Dedifferentiated amniotic fluid mesenchymal stem cell (primary cell): ENCODE data around the gene ST8SIA4.

ENCODE experiments used
- DNase-seq: peaks from one replicate; pipeline ENCODE4 v3.0.0-alpha.2; 2016; ENCODE audit errors: extremely low spot score

ST8SIA4 gene

GRCh38 chr5:100779669-100780375 lies 123.3 kb downstream of the ST8SIA4 start:
- no peak for DNase-seq

- DNase-seq = peak; percentile 65
Measured at GRCh38 chr5:100777680-100778300, 125.3 kb downstream of the ST8SIA4 start.

- no peak for DNase-seq
Measured at GRCh38 chr5:100775533-100775855, 127.6 kb downstream of the ST8SIA4 start.

GRCh38 chr5:100772548-100772947 lies 130.5 kb downstream of the ST8SIA4 start:
- no peak for DNase-seq

- no peak for DNase-seq
Measured at GRCh38 chr5:100772006-100772405, 131.1 kb downstream of the ST8SIA4 start.

- no peak for DNase-seq
Measured at GRCh38 chr5:100771181-100771580, 131.9 kb downstream of the ST8SIA4 start.

- DNase-seq = no peak
Measured at GRCh38 chr5:100768221-100768620, 134.9 kb downstream of the ST8SIA4 start.

- no peak for DNase-seq
Measured at GRCh38 chr5:100762995-100763394, 140.1 kb downstream of the ST8SIA4 start.

GRCh38 chr5:100762108-100762507 lies 141.0 kb downstream of the ST8SIA4 start:
- no peak for DNase-seq

GRCh38 chr5:100761192-100761591 lies 141.9 kb downstream of the ST8SIA4 start:
- peak; percentile 59 for DNase-seq

GRCh38 chr5:100760688-100761087 lies 142.4 kb downstream of the ST8SIA4 start:
- DNase-seq = no peak

GRCh38 chr5:100758780-100759179 lies 144.3 kb downstream of the ST8SIA4 start:
- no peak for DNase-seq

- no peak for DNase-seq
Measured at GRCh38 chr5:100758306-100758705, 144.8 kb downstream of the ST8SIA4 start.

GRCh38 chr5:100757618-100758017 lies 145.5 kb downstream of the ST8SIA4 start:
- DNase-seq = no peak
